Nephron (organoid): ENCODE results near the gene PSMB5.
A peak's percentile ranks its signal among the peaks of the same experiment; 100 is the strongest.

Experiments used
- H3K27ac Mint-ChIP-seq, 3 experiments: 2 replicates each; pipeline ENCODE4 v1.8.0; 2020; ENCODE audit warnings: mixed read lengths in 3 of 3, mild to moderate bottlenecking in 2 of 3, moderate library complexity in 1 of 3
- H3K27me3 Mint-ChIP-seq: 2 replicates; pipeline ENCODE4 v1.8.0; 2021; ENCODE audit warnings: low read depth, mild to moderate bottlenecking, moderate library complexity, mixed read lengths
- H3K36me3 Mint-ChIP-seq: 2 replicates; pipeline ENCODE4 v1.8.0; 2020; ENCODE audit warnings: low read depth, mixed read lengths
- H3K4me1 Mint-ChIP-seq: 2 replicates; pipeline ENCODE4 v1.8.0; 2020; ENCODE audit warnings: mixed read lengths
- H3K4me3 Mint-ChIP-seq, 3 experiments: 2 replicates each; pipeline ENCODE4 v1.8.0; 2020; ENCODE audit warnings: mild to moderate bottlenecking in 3 of 3, mixed read lengths in 3 of 3, moderate library complexity in 2 of 3
- H3K9me3 Mint-ChIP-seq: 2 replicates; pipeline ENCODE4 v1.8.0; 2020; ENCODE audit warnings: mixed read lengths
- TF ChIP-seq, protein P1 (sequence below), 3 experiments: fragments of 200-600 bp; sonication (generic); IDR thresholded peaks; one replicate each; pipeline ENCODE4 v1.5.0; 2021; ENCODE audit warnings: antibody characterized with exemption in 3 of 3; ENCODE audit not compliant: unreplicated experiment in 3 of 3

The PSMB5 gene

DNA sequence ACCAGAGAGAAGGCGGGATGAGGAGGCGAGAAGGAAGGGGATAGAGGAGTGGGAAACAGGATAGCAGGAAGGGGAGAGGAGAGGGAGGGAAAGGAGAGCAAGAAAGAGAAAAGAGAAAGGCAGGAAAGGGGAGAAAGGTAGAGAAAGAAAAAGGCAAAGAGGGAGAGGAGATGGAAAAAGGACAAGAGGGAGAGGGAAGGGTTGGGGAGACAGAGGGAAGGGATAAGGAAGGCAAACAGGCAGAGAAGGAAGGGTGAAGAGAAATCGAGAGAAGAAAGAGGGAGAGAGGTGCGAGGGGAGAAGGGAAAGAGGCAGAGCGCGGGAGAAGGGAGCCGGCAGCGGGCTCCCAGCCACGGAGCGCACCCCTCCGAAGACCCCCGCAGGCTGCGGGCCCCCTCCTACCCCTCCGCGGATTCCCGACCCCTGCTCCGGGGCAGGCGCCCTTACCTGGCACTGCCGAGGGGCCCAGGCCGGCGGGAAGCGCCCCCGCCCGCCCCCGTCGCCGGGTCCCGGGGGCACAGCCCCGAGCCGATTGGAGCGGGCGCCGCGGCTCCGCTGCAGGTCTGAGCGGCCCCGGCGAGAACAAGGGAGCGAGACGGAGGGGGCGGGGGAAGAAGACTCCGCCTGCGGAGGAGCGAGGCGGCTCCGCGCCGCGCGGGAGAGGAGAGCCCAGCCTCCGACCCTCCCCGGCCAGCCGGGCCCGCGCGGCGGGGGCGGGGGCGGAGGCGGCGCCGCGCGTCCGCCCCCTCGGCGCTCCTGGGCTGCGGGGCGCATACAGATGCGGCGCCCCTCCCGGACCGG lies 22.5 kb upstream of the PSMB5 start, which contains the start of gene CDH24:
CDH24 (minus strand) TSS at position 565 of the 801 bp plus-strand sequence. CDS start 1,787 bp downstream, outside the sequence.
- Mint-ChIP-seq H3K27me3 (no peaks in the 10 kb centered on the region), H3K36me3 (peaks cover 38% of the 10 kb centered on the region), H3K27ac (peak within 1 kb of the TSS; percentile 51 to 85 (median 75)), H3K9me3 (no peaks in the 10 kb centered on the region), H3K4me3 (peak within 1 kb of the TSS; percentile 90 to 92 (median 92)), H3K4me1 (peaks cover 25% of the 10 kb centered on the region)
- TF ChIP-seq, protein P1, sequence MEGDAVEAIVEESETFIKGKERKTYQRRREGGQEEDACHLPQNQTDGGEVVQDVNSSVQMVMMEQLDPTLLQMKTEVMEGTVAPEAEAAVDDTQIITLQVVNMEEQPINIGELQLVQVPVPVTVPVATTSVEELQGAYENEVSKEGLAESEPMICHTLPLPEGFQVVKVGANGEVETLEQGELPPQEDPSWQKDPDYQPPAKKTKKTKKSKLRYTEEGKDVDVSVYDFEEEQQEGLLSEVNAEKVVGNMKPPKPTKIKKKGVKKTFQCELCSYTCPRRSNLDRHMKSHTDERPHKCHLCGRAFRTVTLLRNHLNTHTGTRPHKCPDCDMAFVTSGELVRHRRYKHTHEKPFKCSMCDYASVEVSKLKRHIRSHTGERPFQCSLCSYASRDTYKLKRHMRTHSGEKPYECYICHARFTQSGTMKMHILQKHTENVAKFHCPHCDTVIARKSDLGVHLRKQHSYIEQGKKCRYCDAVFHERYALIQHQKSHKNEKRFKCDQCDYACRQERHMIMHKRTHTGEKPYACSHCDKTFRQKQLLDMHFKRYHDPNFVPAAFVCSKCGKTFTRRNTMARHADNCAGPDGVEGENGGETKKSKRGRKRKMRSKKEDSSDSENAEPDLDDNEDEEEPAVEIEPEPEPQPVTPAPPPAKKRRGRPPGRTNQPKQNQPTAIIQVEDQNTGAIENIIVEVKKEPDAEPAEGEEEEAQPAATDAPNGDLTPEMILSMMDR (IDR thresholded peaks at IDR 0.05; ENCODE audit: unreplicated experiment in 3 of 3) = no peak

- Mint-ChIP-seq H3K27ac (peak overlapping the region; percentile 39 to 85 (median 75)), H3K27me3 (no peaks in the 10 kb centered on the region), H3K4me1 (peaks cover 22% of the 10 kb centered on the region), H3K36me3 (peaks cover 32% of the 10 kb centered on the region), H3K4me3 (peak overlapping the region; percentile 90 to 92 (median 92)), H3K9me3 (no peaks in the 10 kb centered on the region)
- TF ChIP-seq, protein P1 (IDR thresholded peaks at IDR 0.05; ENCODE audit: unreplicated experiment in 3 of 3) = peak; percentile 39 to 66 (median 46)
These were observed 21.6 kb upstream of the PSMB5 start for GRCh38 chr14:23056145-23056955.

DNA sequence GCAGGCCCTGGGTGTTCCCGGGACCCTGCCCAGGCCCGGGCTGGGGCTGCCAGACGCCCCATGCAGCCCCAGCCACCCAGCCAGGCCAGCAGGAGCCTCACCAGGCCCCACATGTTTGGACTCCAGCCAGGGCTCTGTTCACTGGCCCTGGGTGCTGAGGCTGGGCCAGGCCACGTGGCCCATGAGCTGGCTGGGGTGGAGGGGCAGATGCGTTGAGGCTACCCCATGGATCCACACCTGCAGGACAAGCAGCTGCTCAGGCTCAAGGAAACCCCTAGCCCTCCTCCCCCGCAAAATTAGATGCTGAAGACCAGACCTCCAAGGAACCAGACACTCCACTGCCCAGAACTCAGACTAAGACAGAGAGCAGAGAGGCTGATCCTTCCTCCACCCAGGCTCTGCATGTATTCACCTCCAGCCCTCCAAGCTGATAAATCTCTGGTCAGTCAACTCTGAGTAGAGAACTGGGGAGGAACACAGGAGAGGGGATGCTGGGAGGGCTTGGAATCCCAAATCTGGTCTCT lies 21.0 kb upstream of the PSMB5 start:
- Mint-ChIP-seq H3K4me1 (peaks cover 22% of the 10 kb centered on the region), H3K4me3 (peak overlapping the region; percentile 90 to 92 (median 92)), H3K27ac (peak overlapping the region; percentile 39 to 81 (median 75)), H3K27me3 (no peaks in the 10 kb centered on the region), H3K36me3 (peaks cover 25% of the 10 kb centered on the region), H3K9me3 (no peaks in the 10 kb centered on the region)
- TF ChIP-seq, protein P1 (IDR thresholded peaks at IDR 0.05; ENCODE audit: unreplicated experiment in 3 of 3) = no peak

DNA sequence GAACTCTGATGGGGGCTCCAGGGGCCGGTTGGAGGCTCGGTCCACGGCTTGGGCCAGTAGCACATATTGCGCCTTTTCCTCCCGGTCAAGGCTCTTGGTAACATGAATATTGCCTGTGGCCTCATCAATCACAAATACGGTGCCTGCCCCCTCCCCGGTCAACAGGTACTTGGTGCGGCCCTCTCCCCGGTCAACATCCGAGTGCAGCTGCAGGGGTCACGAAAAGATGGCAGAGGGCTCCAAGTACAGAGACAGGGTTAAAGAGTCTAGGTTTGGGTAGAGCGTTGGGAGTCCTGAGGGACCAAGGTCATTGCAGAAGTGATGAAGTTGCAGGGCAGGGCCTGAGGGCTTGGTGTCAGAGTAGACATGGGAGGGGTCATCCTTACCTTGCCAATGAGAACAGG lies 20.4 kb upstream of the PSMB5 start:
- TF ChIP-seq, protein P1 (IDR thresholded peaks at IDR 0.05; ENCODE audit: unreplicated experiment in 3 of 3) = no peak
- H3K27ac Mint-ChIP-seq = no peak overlapping the region
- H3K36me3 Mint-ChIP-seq = peaks cover 23% of the 10 kb centered on the region
- H3K9me3 Mint-ChIP-seq = no peaks in the 10 kb centered on the region
- H3K4me3 Mint-ChIP-seq = peak overlapping the region in 2 of 3 experiments; percentile 47 to 55
- peaks cover 22% of the 10 kb centered on the region for H3K4me1 Mint-ChIP-seq
- no peaks in the 10 kb centered on the region for H3K27me3 Mint-ChIP-seq

DNA sequence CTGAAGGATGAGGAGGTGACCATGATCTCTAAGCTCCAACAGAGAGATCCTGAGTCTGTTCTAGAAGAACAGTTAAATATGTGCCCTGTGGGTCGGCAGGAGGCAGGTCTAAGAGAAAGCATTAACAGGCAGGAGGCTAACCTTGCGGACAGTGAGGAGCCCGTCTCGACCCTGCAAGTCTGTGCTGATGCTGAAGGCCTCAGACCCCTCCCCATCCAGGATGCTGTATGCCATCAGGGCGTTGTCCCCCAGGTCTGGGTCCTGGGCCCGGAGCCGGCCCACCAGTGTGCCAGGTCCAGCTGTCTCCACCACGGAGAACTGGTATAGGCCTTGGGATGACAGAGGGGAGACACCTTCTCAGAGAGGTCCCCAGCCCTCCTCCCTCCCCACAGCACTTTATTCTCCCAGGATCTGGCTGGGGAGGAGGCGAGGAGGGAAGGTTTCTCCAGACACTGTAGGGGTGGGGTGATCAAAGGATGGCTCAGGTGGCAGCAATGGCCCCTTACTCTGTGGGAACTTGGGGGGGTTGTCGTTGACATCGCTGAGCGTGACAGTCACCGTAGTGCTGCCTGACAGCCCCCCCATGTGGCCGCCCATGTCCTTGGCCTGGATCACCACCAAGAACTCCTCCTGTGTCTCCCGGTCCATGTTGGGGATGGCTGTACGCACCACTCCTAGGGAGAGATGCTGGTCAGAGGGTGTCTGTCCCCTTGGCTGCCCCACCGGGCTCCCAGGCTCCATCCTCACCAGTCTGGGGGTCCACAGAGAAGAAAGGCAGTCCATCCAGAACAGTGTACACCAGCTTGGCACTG lies 19.5 kb upstream of the PSMB5 start:
- H3K4me3 Mint-ChIP-seq = peak overlapping the region; percentile 47 to 57 (median 55)
- H3K36me3 Mint-ChIP-seq = peaks cover 19% of the 10 kb centered on the region
- no peak overlapping the region for H3K27ac Mint-ChIP-seq
- no peaks in the 10 kb centered on the region for H3K9me3 Mint-ChIP-seq
- TF ChIP-seq, protein P1 (IDR thresholded peaks at IDR 0.05; ENCODE audit: unreplicated experiment in 3 of 3) = peak in 1 of 3 experiments; percentile 38
- H3K4me1 Mint-ChIP-seq = peaks cover 19% of the 10 kb centered on the region
- H3K27me3 Mint-ChIP-seq = no peaks in the 10 kb centered on the region
